Glutamatergic neuron (in vitro differentiated cells): ENCODE results near the gene SPACA7. TPM values are rescaled to one million over a fixed set of nuclear protein-coding genes. Genes with fewer than 3 reads are reported as not detected.

Experiments
- DNase-seq: peaks from one replicate; pipeline ENCODE4 v3.0.0; 2022
- H3K27ac Mint-ChIP-seq: one replicate; pipeline ENCODE4 v1.8.0; 2020; ENCODE audit warnings: mild to moderate bottlenecking, mixed read lengths, inconsistent platforms; ENCODE audit not compliant: unreplicated experiment
- H3K27me3 Mint-ChIP-seq: one replicate; pipeline ENCODE4 v1.8.0; 2020; ENCODE audit warnings: mild to moderate bottlenecking, moderate library complexity, mixed read lengths, inconsistent platforms; ENCODE audit not compliant: unreplicated experiment
- H3K36me3 Mint-ChIP-seq: one replicate; pipeline ENCODE4 v1.8.0; 2020; ENCODE audit warnings: mild to moderate bottlenecking, mixed read lengths, inconsistent platforms; ENCODE audit not compliant: unreplicated experiment
- H3K4me1 Mint-ChIP-seq: one replicate; pipeline ENCODE4 v1.8.0; 2020; ENCODE audit warnings: mild to moderate bottlenecking, low read depth, mixed read lengths, inconsistent platforms; ENCODE audit not compliant: unreplicated experiment
- H3K4me3 Mint-ChIP-seq: one replicate; pipeline ENCODE4 v1.8.0; 2020; ENCODE audit warnings: mild to moderate bottlenecking, mixed read lengths, inconsistent platforms; ENCODE audit not compliant: unreplicated experiment
- H3K9me3 Mint-ChIP-seq: one replicate; pipeline ENCODE4 v1.8.0; 2020; ENCODE audit warnings: mild to moderate bottlenecking, moderate library complexity, mixed read lengths, inconsistent platforms; ENCODE audit not compliant: unreplicated experiment
- total RNA-seq: library from RNA; stranded (reverse); fragmentation: NEBNext Ultra II Directional; extraction: Animal tissue kit (Norgen Biotek cat#: 25700); gene quantifications from one replicate; pipeline ENCODE4 v1.2.1, GENCODE V29; 2021; ENCODE audit not compliant: unreplicated experiment
- TF ChIP-seq, protein P1 (sequence below): fragments of 200-600 bp; sonication (generic); IDR thresholded peaks from one replicate; pipeline ENCODE4 v1.5.0; 2021; ENCODE audit not compliant: partially characterized antibody, unreplicated experiment

Gene SPACA7
- total RNA-seq, 1 donor from 2014 or later = not detected

GRCh38 chr13:112434032-112434431 lies 57.9 kb downstream of the SPACA7 start:
- no peaks in the 10 kb centered on the region for H3K4me1 Mint-ChIP-seq
- H3K27me3 Mint-ChIP-seq = no peaks in the 10 kb centered on the region
- H3K36me3 Mint-ChIP-seq = peaks cover 25% of the 10 kb centered on the region
- no peak overlapping the region for H3K4me3 Mint-ChIP-seq
- TF ChIP-seq, protein P1, sequence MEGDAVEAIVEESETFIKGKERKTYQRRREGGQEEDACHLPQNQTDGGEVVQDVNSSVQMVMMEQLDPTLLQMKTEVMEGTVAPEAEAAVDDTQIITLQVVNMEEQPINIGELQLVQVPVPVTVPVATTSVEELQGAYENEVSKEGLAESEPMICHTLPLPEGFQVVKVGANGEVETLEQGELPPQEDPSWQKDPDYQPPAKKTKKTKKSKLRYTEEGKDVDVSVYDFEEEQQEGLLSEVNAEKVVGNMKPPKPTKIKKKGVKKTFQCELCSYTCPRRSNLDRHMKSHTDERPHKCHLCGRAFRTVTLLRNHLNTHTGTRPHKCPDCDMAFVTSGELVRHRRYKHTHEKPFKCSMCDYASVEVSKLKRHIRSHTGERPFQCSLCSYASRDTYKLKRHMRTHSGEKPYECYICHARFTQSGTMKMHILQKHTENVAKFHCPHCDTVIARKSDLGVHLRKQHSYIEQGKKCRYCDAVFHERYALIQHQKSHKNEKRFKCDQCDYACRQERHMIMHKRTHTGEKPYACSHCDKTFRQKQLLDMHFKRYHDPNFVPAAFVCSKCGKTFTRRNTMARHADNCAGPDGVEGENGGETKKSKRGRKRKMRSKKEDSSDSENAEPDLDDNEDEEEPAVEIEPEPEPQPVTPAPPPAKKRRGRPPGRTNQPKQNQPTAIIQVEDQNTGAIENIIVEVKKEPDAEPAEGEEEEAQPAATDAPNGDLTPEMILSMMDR = no peak
- DNase-seq = no peak
- H3K9me3 Mint-ChIP-seq = peaks cover 10% of the 10 kb centered on the region
- no peak overlapping the region for H3K27ac Mint-ChIP-seq

- Mint-ChIP-seq H3K27ac (no peak overlapping the region), H3K4me1 (no peaks in the 10 kb centered on the region), H3K27me3 (no peaks in the 10 kb centered on the region), H3K36me3 (peaks cover 20% of the 10 kb centered on the region), H3K4me3 (no peak overlapping the region), H3K9me3 (peaks cover 10% of the 10 kb centered on the region)
- TF ChIP-seq, protein P1 = no peak
- no peak for DNase-seq
Measured at GRCh38 chr13:112434937-112435523, 58.9 kb downstream of the SPACA7 start.

GRCh38 chr13:112435973-112436372 lies 59.8 kb downstream of the SPACA7 start:
- no peak overlapping the region for H3K4me3 Mint-ChIP-seq
- H3K27ac Mint-ChIP-seq = no peak overlapping the region
- H3K36me3 Mint-ChIP-seq = peaks cover 23% of the 10 kb centered on the region
- no peaks in the 10 kb centered on the region for H3K4me1 Mint-ChIP-seq
- TF ChIP-seq, protein P1 = no peak
- no peaks in the 10 kb centered on the region for H3K27me3 Mint-ChIP-seq
- peaks cover 10% of the 10 kb centered on the region for H3K9me3 Mint-ChIP-seq
- DNase-seq = no peak

DNA sequence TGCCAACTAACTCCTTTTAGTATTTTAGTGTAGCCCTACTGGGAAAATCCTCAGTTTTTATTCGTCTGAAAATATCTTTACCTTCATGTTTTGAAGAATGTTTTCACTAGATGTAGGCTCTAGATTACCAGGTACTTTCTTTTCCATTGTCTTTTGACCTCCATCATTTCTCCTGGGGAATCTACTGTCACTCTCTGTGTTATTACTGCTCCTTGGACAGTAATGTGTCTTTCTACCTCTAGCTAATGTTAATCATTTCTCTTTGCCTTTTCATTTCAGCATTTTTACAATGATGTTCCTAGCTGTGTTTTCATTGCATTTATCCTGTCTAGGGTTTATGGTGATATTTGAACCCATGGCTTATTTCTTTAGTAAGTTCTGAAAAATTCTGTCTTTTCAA lies 61.9 kb downstream of the SPACA7 start:
- peaks cover 14% of the 10 kb centered on the region for H3K9me3 Mint-ChIP-seq
- H3K4me3 Mint-ChIP-seq = no peak overlapping the region
- H3K27me3 Mint-ChIP-seq = no peaks in the 10 kb centered on the region
- H3K27ac Mint-ChIP-seq = no peak overlapping the region
- TF ChIP-seq, protein P1 = no peak
- H3K36me3 Mint-ChIP-seq = peaks cover 23% of the 10 kb centered on the region
- no peak for DNase-seq
- peaks cover 2% of the 10 kb centered on the region for H3K4me1 Mint-ChIP-seq

- no peak for DNase-seq
- H3K27me3 Mint-ChIP-seq = peaks cover 1% of the 10 kb centered on the region
- TF ChIP-seq, protein P1 = no peak
- no peak overlapping the region for H3K4me3 Mint-ChIP-seq
- no peak overlapping the region for H3K27ac Mint-ChIP-seq
- peaks cover 23% of the 10 kb centered on the region for H3K36me3 Mint-ChIP-seq
- peaks cover 5% of the 10 kb centered on the region for H3K4me1 Mint-ChIP-seq
- H3K9me3 Mint-ChIP-seq = peaks cover 14% of the 10 kb centered on the region
Measured at GRCh38 chr13:112438515-112438914, 62.4 kb downstream of the SPACA7 start.
